ENCODE measurements around the gene GJA9. TPM values are rescaled to one million over a fixed set of nuclear protein-coding genes. Genes with fewer than 3 reads are reported as not detected.

The GJA9 gene
- total RNA-seq, 1 experiment from 2014 or later, result not detected

DNA sequence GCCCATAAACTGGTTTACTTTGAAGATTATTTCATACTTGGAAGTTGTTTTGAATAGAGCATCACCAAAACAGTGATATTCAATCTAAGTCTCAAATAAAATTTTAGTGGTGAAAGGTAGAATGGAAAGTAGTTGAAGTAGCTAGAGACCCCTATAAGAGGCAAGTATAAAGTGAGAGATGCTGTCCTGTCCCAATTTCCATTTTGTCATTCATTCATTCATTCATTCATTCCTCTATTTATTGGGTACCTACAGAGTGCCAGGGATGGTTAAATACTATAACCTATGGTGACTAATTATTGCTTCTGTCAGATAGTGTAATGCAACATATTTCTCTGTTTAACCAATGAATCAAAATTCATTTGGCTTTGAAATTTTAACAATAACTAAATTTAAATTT, 54.5 kb downstream of the GJA9 start (continued):
- TF ChIP-seq ATF2 (CRISPR knock-in tag; IDR thresholded peaks at IDR 0.05; ENCODE audit: borderline replicate concordance, low read depth), result no peak
- no peak for TF ChIP-seq ZNF671 (CRISPR knock-in tag; IDR thresholded peaks at IDR 0.05)

DNA sequence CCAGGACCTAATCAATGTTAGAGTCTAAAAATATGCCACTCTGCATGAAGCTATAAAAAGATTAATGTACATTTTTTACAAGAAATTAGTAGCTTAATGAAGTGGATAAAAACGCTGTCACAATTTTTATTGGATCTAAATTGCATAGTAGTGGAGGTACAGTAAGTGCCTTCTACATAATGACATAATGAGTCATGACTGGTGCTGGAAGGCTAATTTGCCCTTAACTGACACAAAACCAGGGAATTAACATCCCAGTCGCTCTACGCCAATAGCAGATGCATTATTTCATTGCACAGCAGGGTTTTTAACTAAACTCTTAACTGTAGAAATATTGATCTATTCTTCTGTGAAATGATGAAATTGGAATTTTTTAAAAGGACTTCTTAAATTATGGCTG, 55.1 kb downstream of the GJA9 start:
- H3K4me3 Mint-ChIP-seq, result no peak overlapping the region
- no peaks in the 10 kb centered on the region for H3K4me1 Mint-ChIP-seq
- no peak for DNase-seq (ENCODE audit: low spot score)
- TF ChIP-seq, protein P1, sequence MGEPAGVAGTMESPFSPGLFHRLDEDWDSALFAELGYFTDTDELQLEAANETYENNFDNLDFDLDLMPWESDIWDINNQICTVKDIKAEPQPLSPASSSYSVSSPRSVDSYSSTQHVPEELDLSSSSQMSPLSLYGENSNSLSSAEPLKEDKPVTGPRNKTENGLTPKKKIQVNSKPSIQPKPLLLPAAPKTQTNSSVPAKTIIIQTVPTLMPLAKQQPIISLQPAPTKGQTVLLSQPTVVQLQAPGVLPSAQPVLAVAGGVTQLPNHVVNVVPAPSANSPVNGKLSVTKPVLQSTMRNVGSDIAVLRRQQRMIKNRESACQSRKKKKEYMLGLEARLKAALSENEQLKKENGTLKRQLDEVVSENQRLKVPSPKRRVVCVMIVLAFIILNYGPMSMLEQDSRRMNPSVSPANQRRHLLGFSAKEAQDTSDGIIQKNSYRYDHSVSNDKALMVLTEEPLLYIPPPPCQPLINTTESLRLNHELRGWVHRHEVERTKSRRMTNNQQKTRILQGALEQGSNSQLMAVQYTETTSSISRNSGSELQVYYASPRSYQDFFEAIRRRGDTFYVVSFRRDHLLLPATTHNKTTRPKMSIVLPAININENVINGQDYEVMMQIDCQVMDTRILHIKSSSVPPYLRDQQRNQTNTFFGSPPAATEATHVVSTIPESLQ (CRISPR knock-in tag; IDR thresholded peaks at IDR 0.05), result no peak
- TF ChIP-seq CREB1 (CRISPR knock-in tag; IDR thresholded peaks at IDR 0.05) (no peak), NFE2L1 (CRISPR knock-in tag; IDR thresholded peaks at IDR 0.05) (no peak), RORB (CRISPR knock-in tag; IDR thresholded peaks at IDR 0.05) (no peak), FOXK1 (CRISPR knock-in tag; IDR thresholded peaks at IDR 0.05) (no peak), NFATC4 (CRISPR knock-in tag; IDR thresholded peaks at IDR 0.05) (no peak), ZNF671 (CRISPR knock-in tag; IDR thresholded peaks at IDR 0.05) (no peak), IRF2 (CRISPR knock-in tag; IDR thresholded peaks at IDR 0.05; ENCODE audit: borderline replicate concordance, low read depth) (no peak), SP1 (CRISPR knock-in tag; conservative IDR thresholded peaks at IDR 0.05) (no peak), ETV6 (CRISPR knock-in tag; IDR thresholded peaks at IDR 0.05) (no peak)
- no peak for ATAC-seq
- no peaks in the 10 kb centered on the region; the same call in 1 of the 2 replicates for H3K27me3 Mint-ChIP-seq (ENCODE audit: low read depth)
- H3K9me3 Mint-ChIP-seq, result no peaks in the 10 kb centered on the region
- no peak overlapping the region for H3K27ac Mint-ChIP-seq
- ChIA-PET CTCF (no interaction called here), POLR2A (no interaction called here)
- H3K36me3 Mint-ChIP-seq, result no peaks in the 10 kb centered on the region

Other genes starting within 250 kb of the GJA9 start
- gene RRAGC, start 21.8 kb downstream of the GJA9 start, total RNA-seq (2021), result 10.5 to 12.3 TPM (median 11.4 TPM) in 3 replicates
- 31.4 to 43.6 TPM (median 34.9 TPM) in 3 replicates for gene MYCBP, start 8.2 kb downstream of the GJA9 start, total RNA-seq (2021)
- 0.26 to 0.30 TPM (median 0.27 TPM) in 3 replicates for gene RHBDL2, start 60.2 kb upstream of the GJA9 start, total RNA-seq (2021)
- gene AKIRIN1, start 109.7 kb upstream of the GJA9 start, total RNA-seq (2021), result 183 to 214 TPM (median 212 TPM) in 3 replicates
- gene NDUFS5, start 144.8 kb upstream of the GJA9 start, total RNA-seq (2021), result 402 to 430 TPM (median 414 TPM) in 3 replicates